H1 (cell line): ENCODE measurements around the gene ARHGAP24.

Experiments used
- CBX5 ChIP-seq: fragments of 300-800, 300-1000 bp; sonication (generic); IDR thresholded peaks from 2 replicates; pipeline ENCODE4 v1.7.1; 2016; ENCODE audit warnings: antibody characterized with exemption, low read length, low read depth
- CBX8 ChIP-seq: fragments of 300-800, 300-1000 bp; sonication (generic); IDR thresholded peaks from 2 replicates; pipeline ENCODE4 v1.7.1; 2016; ENCODE audit warnings: low read depth, low read length, borderline replicate concordance
- CREB1 ChIP-seq: IDR thresholded peaks from 2 replicates; pipeline ENCODE4 v1.6.1; 2012; ENCODE audit warnings: inconsistent platforms
- FOSL1 ChIP-seq: IDR thresholded peaks from 2 replicates; pipeline ENCODE4 v1.6.1; 2011; ENCODE audit warnings: mild to moderate bottlenecking, low read depth, low read length, moderate library complexity; ENCODE audit not compliant: insufficient read depth
- HDAC2 ChIP-seq, 2 experiments: fragments of 300-600 bp in 1 of 2; sonication (generic) in 1 of 2; IDR thresholded peaks; 2 replicates each; pipeline ENCODE4 v1.6.1; 2011 to 2012; ENCODE audit warnings: low read depth in 2 of 2, low read length in 2 of 2, mild to moderate bottlenecking in 2 of 2, moderate library complexity in 2 of 2, borderline replicate concordance in 1 of 2, inconsistent platforms in 1 of 2
- KDM5A ChIP-seq: fragments of 200-600 bp; IDR thresholded peaks from 2 replicates; pipeline ENCODE4 v1.7.1; 2012; ENCODE audit warnings: mild to moderate bottlenecking, low read length, inconsistent platforms, mixed read lengths
- POLR2A ChIP-seq, 2 experiments: IDR thresholded peaks; 1 replicate in 1 of 2; 2 replicates in 1 of 2; pipeline ENCODE4 v1.6.1; 2011; ENCODE audit warnings: low read depth in 2 of 2, low read length in 2 of 2, mild to moderate bottlenecking in 2 of 2; ENCODE audit errors: control extremely low read depth in 1 of 2
- POLR2AphosphoS5 ChIP-seq: IDR thresholded peaks from 2 replicates; pipeline ENCODE4 v1.6.1; 2011; ENCODE audit warnings: low read depth, low read length
- RXRA ChIP-seq: IDR thresholded peaks from 2 replicates; pipeline ENCODE4 v1.6.1; 2011; ENCODE audit warnings: low read depth, mild to moderate bottlenecking, low read length, moderate library complexity; ENCODE audit not compliant: insufficient read depth
- SIN3A ChIP-seq, 2 experiments: IDR thresholded peaks in 1 of 2; conservative IDR thresholded peaks in 1 of 2; 2 replicates each; pipeline ENCODE4 v1.6.1; 2011 to 2012; ENCODE audit warnings: low read length in 2 of 2, improper control_type of control experiment in 1 of 2, low read depth in 1 of 2, mild to moderate bottlenecking in 1 of 2
- SRF ChIP-seq: IDR thresholded peaks from 2 replicates; pipeline ENCODE4 v1.6.1; 2011; ENCODE audit warnings: mild to moderate bottlenecking, low read depth, low read length, moderate library complexity
- TBP ChIP-seq: IDR thresholded peaks from 2 replicates; pipeline ENCODE4 v1.6.1; 2011; ENCODE audit warnings: low read depth, low read length, improper control_type of control experiment
- TF ChIP-seq, protein P1 (sequence below), 3 experiments: IDR thresholded peaks; 1 replicate in 2 of 3; 2 replicates in 1 of 3; pipeline versions ENCODE4 v1.5.1 to v1.6.1; 2011; ENCODE audit warnings: low read length in 3 of 3, mild to moderate bottlenecking in 3 of 3, inconsistent platforms in 2 of 3, low read depth in 1 of 3, moderate library complexity in 1 of 3; ENCODE audit not compliant: insufficient read depth in 1 of 3; ENCODE audit errors: control extremely low read depth in 1 of 3

- no peak for TF ChIP-seq KDM5A
- TF ChIP-seq RXRA, result no peak
- TF ChIP-seq HDAC2 (IDR thresholded peaks at IDR 0.05; ENCODE audit: borderline replicate concordance in 1 of 2, low read depth in 2 of 2, low read length in 2 of 2), result no peak
- TF ChIP-seq, protein P1, sequence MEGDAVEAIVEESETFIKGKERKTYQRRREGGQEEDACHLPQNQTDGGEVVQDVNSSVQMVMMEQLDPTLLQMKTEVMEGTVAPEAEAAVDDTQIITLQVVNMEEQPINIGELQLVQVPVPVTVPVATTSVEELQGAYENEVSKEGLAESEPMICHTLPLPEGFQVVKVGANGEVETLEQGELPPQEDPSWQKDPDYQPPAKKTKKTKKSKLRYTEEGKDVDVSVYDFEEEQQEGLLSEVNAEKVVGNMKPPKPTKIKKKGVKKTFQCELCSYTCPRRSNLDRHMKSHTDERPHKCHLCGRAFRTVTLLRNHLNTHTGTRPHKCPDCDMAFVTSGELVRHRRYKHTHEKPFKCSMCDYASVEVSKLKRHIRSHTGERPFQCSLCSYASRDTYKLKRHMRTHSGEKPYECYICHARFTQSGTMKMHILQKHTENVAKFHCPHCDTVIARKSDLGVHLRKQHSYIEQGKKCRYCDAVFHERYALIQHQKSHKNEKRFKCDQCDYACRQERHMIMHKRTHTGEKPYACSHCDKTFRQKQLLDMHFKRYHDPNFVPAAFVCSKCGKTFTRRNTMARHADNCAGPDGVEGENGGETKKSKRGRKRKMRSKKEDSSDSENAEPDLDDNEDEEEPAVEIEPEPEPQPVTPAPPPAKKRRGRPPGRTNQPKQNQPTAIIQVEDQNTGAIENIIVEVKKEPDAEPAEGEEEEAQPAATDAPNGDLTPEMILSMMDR (IDR thresholded peaks at IDR 0.05; ENCODE audit: control extremely low read depth in 1 of 3, insufficient read depth in 1 of 3, low read depth in 1 of 3, low read length in 3 of 3), result no peak
- TF ChIP-seq TBP, result no peak
- TF ChIP-seq POLR2A (IDR thresholded peaks at IDR 0.05; ENCODE audit: control extremely low read depth in 1 of 2, low read depth in 2 of 2, low read length in 2 of 2), result no peak
- no peak for TF ChIP-seq POLR2AphosphoS5
- no peak for TF ChIP-seq SIN3A (conservative IDR thresholded peaks at IDR 0.05 in 1 of 2, IDR thresholded peaks at IDR 0.05 in 1 of 2; ENCODE audit: low read depth in 1 of 2, low read length in 2 of 2)
- TF ChIP-seq FOSL1, result no peak
- no peak for TF ChIP-seq CREB1
- TF ChIP-seq CBX5, result no peak
- no peak for TF ChIP-seq SRF
- no peak for TF ChIP-seq CBX8
These were observed 125.6 kb downstream of the ARHGAP24 start for GRCh38 chr4:85600501-85600900.
